ENCODE data around the gene RUNX3. TPM values are rescaled to one million over a fixed set of nuclear protein-coding genes. Genes with fewer than 3 reads are reported as not detected.
"Not testable (repeated sequence)": the region's sequence is repeated elsewhere in the genome, so short reads cannot be mapped to it uniquely, and the experiment has no call there.

The RUNX3 gene
- polyA plus RNA-seq, 3 donors = 4.4 to 27.9 (median 6.7) TPM

DNA sequence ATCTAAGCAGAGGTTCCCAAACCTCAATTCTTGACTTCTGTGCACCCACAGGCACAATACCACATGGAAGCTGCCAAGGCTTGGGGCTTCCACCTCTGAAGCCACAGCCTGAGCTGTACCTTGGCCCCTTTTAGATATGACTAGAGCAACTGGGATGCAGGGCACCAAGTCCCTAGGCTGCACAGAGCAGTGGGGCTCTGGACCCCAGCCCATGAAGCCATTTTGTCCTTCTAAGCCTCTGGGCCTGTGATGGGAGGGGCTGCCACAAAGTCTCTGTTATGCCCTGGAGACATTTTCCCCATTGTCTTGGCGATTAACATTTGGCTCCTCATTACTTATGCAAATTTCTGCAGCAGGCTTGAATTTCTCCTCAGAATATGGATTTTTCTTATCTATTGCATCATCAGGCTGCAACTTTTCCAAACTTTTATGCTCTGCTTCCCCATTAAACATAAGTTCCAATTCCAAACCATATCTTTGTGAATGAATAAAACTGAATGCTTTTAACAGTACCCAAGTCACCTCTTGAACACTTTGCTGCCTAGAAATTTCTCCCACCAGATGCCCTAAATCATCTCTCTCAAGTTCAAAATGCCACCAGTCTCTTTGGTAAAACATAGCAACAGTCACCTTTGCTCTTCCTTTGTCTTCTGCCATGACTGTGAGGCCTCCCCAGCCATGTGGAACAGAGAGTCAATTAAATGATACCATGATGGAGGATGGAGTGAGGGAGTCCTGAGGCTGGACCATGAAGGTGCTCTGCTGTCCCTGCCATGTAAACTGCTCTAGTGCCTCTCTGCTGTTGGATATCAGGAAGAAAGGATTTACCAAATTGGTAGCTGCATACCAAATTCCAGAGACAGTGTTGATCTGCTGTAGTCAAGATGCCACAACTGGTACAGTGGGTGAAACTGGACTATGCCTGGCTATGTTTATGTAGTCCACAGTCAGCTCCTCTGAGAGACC, 37.6 kb downstream of the RUNX3 start:
- no peak overlapping the region for H3K27ac Mint-ChIP-seq
- H3K4me2 ChIP-seq (replicated peaks; ENCODE audit: extremely low read depth, low read length, poor library complexity, severe bottlenecking) = no peak overlapping the region
- H3K27me3 ChIP-seq (ENCODE audit: control insufficient read depth in 2 of 2, insufficient read depth in 2 of 2, low read length in 2 of 2) = peaks cover 0 to 4% of the 10 kb centered on the region in 2 donors
- no peak for DNase-seq
- H4K20me1 ChIP-seq (ENCODE audit: insufficient read depth, low read length) = no peaks in the 10 kb centered on the region
- no peaks in the 10 kb centered on the region for H3K79me2 ChIP-seq (ENCODE audit: insufficient read depth, low read length)
- H3K9ac ChIP-seq (ENCODE audit: insufficient read depth, low read length, poor library complexity, severe bottlenecking) = no peak overlapping the region
- no peak overlapping the region for H3K4me3 Mint-ChIP-seq
- no peak overlapping the region for H2AFZ ChIP-seq (ENCODE audit: insufficient read depth, low read depth, low read length, poor library complexity, severe bottlenecking)
- H3K27ac ChIP-seq (ENCODE audit: low read depth in 1 of 2, low read length in 2 of 2) = no peak overlapping the region
- H3K36me3 ChIP-seq (replicated peaks in 1 of 2; ENCODE audit: control insufficient read depth in 1 of 2, insufficient read depth in 2 of 2, low read length in 2 of 2) = no peaks in the 10 kb centered on the region
- WGBS (ENCODE audit: insufficient coverage) = 100% methylated on average over 1 of the region's 1 CpG
- H3K9me3 ChIP-seq (replicated peaks in 1 of 2; ENCODE audit: control insufficient read depth in 1 of 2, insufficient read depth in 1 of 2, low read length in 2 of 2) = peaks cover 0 to 9% of the 10 kb centered on the region in 2 donors
- H3K36me3 Mint-ChIP-seq = no peaks in the 10 kb centered on the region
- no peak overlapping the region for H3K4me3 ChIP-seq (replicated peaks in 1 of 3; ENCODE audit: low read depth in 2 of 3, low read length in 3 of 3)
- H3K4me1 ChIP-seq (ENCODE audit: control insufficient read depth in 1 of 2, insufficient read depth in 2 of 2, low read length in 2 of 2) = no peaks in the 10 kb centered on the region
- peaks cover 3% of the 10 kb centered on the region for H3K4me1 Mint-ChIP-seq
- peaks cover 4 to 14% (median 10%) of the 10 kb centered on the region in 7 donors for H3K9me3 Mint-ChIP-seq
- TF ChIP-seq, protein P1, sequence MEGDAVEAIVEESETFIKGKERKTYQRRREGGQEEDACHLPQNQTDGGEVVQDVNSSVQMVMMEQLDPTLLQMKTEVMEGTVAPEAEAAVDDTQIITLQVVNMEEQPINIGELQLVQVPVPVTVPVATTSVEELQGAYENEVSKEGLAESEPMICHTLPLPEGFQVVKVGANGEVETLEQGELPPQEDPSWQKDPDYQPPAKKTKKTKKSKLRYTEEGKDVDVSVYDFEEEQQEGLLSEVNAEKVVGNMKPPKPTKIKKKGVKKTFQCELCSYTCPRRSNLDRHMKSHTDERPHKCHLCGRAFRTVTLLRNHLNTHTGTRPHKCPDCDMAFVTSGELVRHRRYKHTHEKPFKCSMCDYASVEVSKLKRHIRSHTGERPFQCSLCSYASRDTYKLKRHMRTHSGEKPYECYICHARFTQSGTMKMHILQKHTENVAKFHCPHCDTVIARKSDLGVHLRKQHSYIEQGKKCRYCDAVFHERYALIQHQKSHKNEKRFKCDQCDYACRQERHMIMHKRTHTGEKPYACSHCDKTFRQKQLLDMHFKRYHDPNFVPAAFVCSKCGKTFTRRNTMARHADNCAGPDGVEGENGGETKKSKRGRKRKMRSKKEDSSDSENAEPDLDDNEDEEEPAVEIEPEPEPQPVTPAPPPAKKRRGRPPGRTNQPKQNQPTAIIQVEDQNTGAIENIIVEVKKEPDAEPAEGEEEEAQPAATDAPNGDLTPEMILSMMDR (IDR thresholded peaks at IDR 0.05) = no peak
- peaks cover 5 to 16% (median 7%) of the 10 kb centered on the region in 3 donors for H3K27me3 Mint-ChIP-seq (ENCODE audit: low read depth in 3 of 3)
- intact Hi-C loops (cut with micrococcal nuclease) = no loop called here

DNA sequence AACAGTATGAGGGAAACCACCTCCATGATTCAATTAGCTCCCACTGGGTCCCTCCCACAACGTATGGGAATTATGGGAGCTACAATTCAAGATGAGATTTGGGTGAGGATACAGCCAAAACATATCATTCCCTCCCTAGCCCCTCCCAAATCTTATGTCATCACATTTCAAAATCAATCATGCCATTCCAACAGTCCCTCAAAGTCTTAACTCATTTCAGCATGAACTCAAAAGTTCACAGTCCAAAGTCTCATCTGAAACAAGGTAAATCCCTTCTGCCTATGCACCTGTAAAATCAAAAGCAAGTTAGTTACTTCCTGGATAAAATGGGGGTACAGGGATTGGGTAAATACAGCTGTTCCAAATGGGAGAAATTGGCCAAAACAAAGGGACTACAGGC, 38.7 kb downstream of the RUNX3 start:
- H3K79me2 ChIP-seq (ENCODE audit: insufficient read depth, low read length); DNase-seq; H3K36me3 ChIP-seq (replicated peaks in 1 of 2; ENCODE audit: control insufficient read depth in 1 of 2, insufficient read depth in 2 of 2, low read length in 2 of 2); H3K4me3 ChIP-seq (replicated peaks in 1 of 3; ENCODE audit: low read depth in 2 of 3, low read length in 3 of 3); H2AFZ ChIP-seq (ENCODE audit: insufficient read depth, low read depth, low read length, poor library complexity, severe bottlenecking); H3K27me3 Mint-ChIP-seq (ENCODE audit: low read depth in 3 of 3); H3K36me3 Mint-ChIP-seq; intact Hi-C loops (cut with micrococcal nuclease); H3K4me2 ChIP-seq (replicated peaks; ENCODE audit: extremely low read depth, low read length, poor library complexity, severe bottlenecking); H4K20me1 ChIP-seq (ENCODE audit: insufficient read depth, low read length); H3K27me3 ChIP-seq (ENCODE audit: control insufficient read depth in 2 of 2, insufficient read depth in 2 of 2, low read length in 2 of 2); H3K9me3 ChIP-seq (replicated peaks in 1 of 2; ENCODE audit: control insufficient read depth in 1 of 2, insufficient read depth in 1 of 2, low read length in 2 of 2); H3K4me1 ChIP-seq (ENCODE audit: control insufficient read depth in 1 of 2, insufficient read depth in 2 of 2, low read length in 2 of 2); H3K27ac Mint-ChIP-seq; H3K4me3 Mint-ChIP-seq; H3K27ac ChIP-seq (ENCODE audit: low read depth in 1 of 2, low read length in 2 of 2); H3K9ac ChIP-seq (ENCODE audit: insufficient read depth, low read length, poor library complexity, severe bottlenecking); H3K4me1 Mint-ChIP-seq: not testable (repeated sequence)
- no CpG with 5 or more reads among the region's 1 CpG for WGBS (ENCODE audit: insufficient coverage)
- peaks cover 4 to 13% (median 10%) of the 10 kb centered on the region in 7 donors for H3K9me3 Mint-ChIP-seq
